B cell (primary cell): Measurements from ENCODE around the gene EPB41L2. TPM values are rescaled to one million over a fixed set of nuclear protein-coding genes. Genes with fewer than 3 reads are reported as not detected.
A peak's percentile ranks its signal among the peaks of the same experiment; 100 is the strongest.

Experiments
- ATAC-seq: fragments of 200-7000 bp; cut with Tn5 transposase; one replicate; pipeline ENCODE4 v1.10.0; 2021; ENCODE audit warnings: low read depth, mild to moderate bottlenecking, moderate number of reproducible peaks, moderate library complexity
- CTCF ChIA-PET: fragments of 350-600 bp; sonication (Branson Sonifier 250); formaldehyde crosslinking; loops from one replicate; lab custom pipeline; 2021; ENCODE audit warnings: antibody characterized with exemption, inconsistent platforms; lab: Charles Lee
- POLR2A ChIA-PET: fragments of 350-600 bp; sonication (Branson Sonifier 250); formaldehyde crosslinking; loops from one replicate; lab custom pipeline; 2021; ENCODE audit warnings: antibody characterized with exemption; lab: Charles Lee
- DNase-seq: peaks from one replicate; pipeline ENCODE4 v3.0.0; 2013
- H2AFZ ChIP-seq: 2 replicates; pipeline ENCODE4 v1.6.1; 2012; ENCODE audit warnings: mild to moderate bottlenecking, low read depth, low read length; ENCODE audit not compliant: insufficient read depth, poor library complexity, severe bottlenecking
- H3K27ac ChIP-seq, 2 donors: 1 replicate in 1 of 2; 2 replicates in 1 of 2; pipeline ENCODE4 v1.5.1; 2012 to 2013; ENCODE audit warnings: low read length in 2 of 2, mild to moderate bottlenecking in 2 of 2, moderate library complexity in 1 of 2
- H3K27me3 ChIP-seq, 4 experiments: fragments of 200-600 bp in 1 of 4; sonication (generic) in 1 of 4; replicated peaks in 1 of 4; 1 replicate in 2 of 4; 2 replicates in 2 of 4; pipeline versions ENCODE4 v1.6.1 to v1.7.0; 2013 to 2016; ENCODE audit warnings: low read length in 3 of 4, mild to moderate bottlenecking in 2 of 4, mixed read lengths in 1 of 4, moderate library complexity in 1 of 4; ENCODE audit not compliant: insufficient read depth in 4 of 4, control insufficient read depth in 3 of 4; ENCODE audit errors: control extremely low read depth in 1 of 4
- H3K36me3 ChIP-seq, 2 experiments: replicated peaks in 1 of 2; 1 replicate in 1 of 2; 2 replicates in 1 of 2; pipeline versions ENCODE4 v1.6.1 to v1.7.1; 2013; ENCODE audit warnings: low read length in 1 of 2; ENCODE audit not compliant: insufficient read depth in 2 of 2, control insufficient read depth in 1 of 2; ENCODE audit errors: control extremely low read depth in 1 of 2, extremely low read depth in 1 of 2
- H3K4me1 ChIP-seq, 2 donors: fragments of 200-600 bp in 1 of 2; sonication (generic) in 1 of 2; 1 replicate in 1 of 2; 2 replicates in 1 of 2; pipeline versions ENCODE4 v1.5.1 to v1.6.1; 2013 to 2017; ENCODE audit warnings: low read length in 2 of 2; ENCODE audit not compliant: control insufficient read depth in 2 of 2, insufficient read depth in 2 of 2
- H3K4me2 ChIP-seq: replicated peaks from 2 replicates; pipeline ENCODE3; 2012; ENCODE audit warnings: mild to moderate bottlenecking, low read depth, low read length; ENCODE audit not compliant: poor library complexity, severe bottlenecking
- H3K4me3 ChIP-seq, 5 experiments: fragments of 200-600 bp in 1 of 5; sonication (generic) in 1 of 5; 1 replicate in 3 of 5; 2 replicates in 2 of 5; pipeline versions ENCODE4 v1.5.1 to v1.7.0; 2011 to 2016; ENCODE audit warnings: low read length in 4 of 5, mild to moderate bottlenecking in 4 of 5, low read depth in 2 of 5, control low read depth in 1 of 5, moderate library complexity in 1 of 5; ENCODE audit not compliant: insufficient read depth in 1 of 5; ENCODE audit errors: control extremely low read depth in 1 of 5, extremely low read depth in 1 of 5
- H3K79me2 ChIP-seq: fragments of 200-600 bp; sonication (generic); one replicate; pipeline ENCODE4 v1.6.0; 2016; ENCODE audit warnings: low read length; ENCODE audit not compliant: control insufficient read depth, insufficient read depth
- H3K9ac ChIP-seq: fragments of 200-600 bp; sonication (generic); 2 replicates; pipeline ENCODE4 v1.6.1; 2017; ENCODE audit warnings: mild to moderate bottlenecking, low read length, moderate library complexity
- H3K9me3 ChIP-seq, 3 donors: one replicate each; pipeline versions ENCODE4 v1.6.1 to v1.7.1; 2013; ENCODE audit warnings: low read length in 2 of 3; ENCODE audit not compliant: control insufficient read depth in 2 of 3, insufficient read depth in 1 of 3; ENCODE audit errors: control extremely low read depth in 1 of 3
- H4K20me1 ChIP-seq: 2 replicates; pipeline ENCODE4 v1.6.0; 2012; ENCODE audit warnings: mild to moderate bottlenecking, low read length; ENCODE audit not compliant: insufficient read depth, control insufficient read depth, poor library complexity, severe bottlenecking
- H3K27ac Mint-ChIP-seq: one replicate; pipeline ENCODE4 v1.8.0; 2021; ENCODE audit warnings: mixed read lengths
- H3K27me3 Mint-ChIP-seq: one replicate; pipeline ENCODE4 v1.8.0; 2021; ENCODE audit warnings: mixed read lengths
- H3K4me1 Mint-ChIP-seq: one replicate; pipeline ENCODE4 v1.8.0; 2021; ENCODE audit warnings: mixed read lengths
- H3K4me3 Mint-ChIP-seq: one replicate; pipeline ENCODE4 v1.8.0; 2021; ENCODE audit warnings: mixed read lengths
- H3K9me3 Mint-ChIP-seq: one replicate; pipeline ENCODE4 v1.8.0; 2022; ENCODE audit warnings: mixed read lengths; ENCODE audit not compliant: insufficient read depth
- EZH2 ChIP-seq: IDR thresholded peaks from 2 replicates; pipeline ENCODE4 v1.6.1; 2012; ENCODE audit warnings: borderline replicate concordance, low read depth, mild to moderate bottlenecking, moderate library complexity, low read length; ENCODE audit not compliant: insufficient read depth, poor library complexity, severe bottlenecking
- WGBS: methylation state at CpG from one replicate; pipeline ENCODE4 v1.1.5; 2013; ENCODE audit warnings: missing lambda C conversion rate; ENCODE audit not compliant: insufficient coverage; 5-methylcytosine and 5-hydroxymethylcytosine counted together
- intact Hi-C: fragments of 100-400 bp; cut with micrococcal nuclease; formaldehyde crosslinking; loops from one replicate; pipeline ENCODE4 v1.10.0; 2022
- polyA plus RNA-seq: library from polyadenylated mRNA; depleted of rRNA; stranded (reverse); fragments of >200 nt; gene quantifications from 2 replicates; pipeline ENCODE4 v1.2.3, GENCODE V29; 2012
- total RNA-seq, 2 donors: library from RNA; stranded (reverse); fragments of 120-200 nt in 1 of 2; gene quantifications; 1 replicate in 1 of 2; 2 replicates in 1 of 2; pipeline versions ENCODE4 v1.2.3 to v1.2.4, GENCODE V29; 2013 to 2022
- TF ChIP-seq, protein P1 (sequence below): fragments of 200-600 bp; IDR thresholded peaks from one replicate; pipeline ENCODE4 v1.8.0; 2022; ENCODE audit warnings: antibody characterized with exemption, mild to moderate bottlenecking

The EPB41L2 gene
- total and polyA plus RNA-seq, 2 donors (not counting 1 experiment from before 2014, with no cell fraction given): 17.8 to 61.0 TPM

DNA sequence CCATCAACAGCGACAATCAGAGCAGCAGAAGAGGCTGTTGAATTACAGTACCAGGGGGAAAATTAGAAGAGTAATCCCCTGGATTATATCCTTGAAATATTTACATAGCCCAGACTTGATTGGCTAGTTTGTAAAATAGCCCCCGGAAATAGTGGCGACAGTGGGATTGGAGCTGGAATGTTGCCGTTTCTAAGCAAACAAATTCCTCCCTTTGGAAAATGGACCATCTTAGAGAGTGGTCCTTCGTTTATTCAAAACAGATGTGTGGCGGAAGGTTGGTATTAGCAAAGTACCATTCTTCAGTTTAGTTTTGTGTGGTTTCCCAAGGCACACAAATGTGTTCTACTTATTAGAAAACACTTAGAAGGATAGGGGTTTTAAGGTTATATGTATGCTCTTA is 4.5 kb upstream of the EPB41L2 start:
- WGBS: 75% methylated on average over 1 of the region's 6 CpGs
- Mint-ChIP-seq H3K27ac (no peak overlapping the region), H3K4me1 (peaks cover 7% of the 10 kb centered on the region), H3K4me3 (no peak overlapping the region), H3K27me3 (no peaks in the 10 kb centered on the region), H3K9me3 (peaks cover 2% of the 10 kb centered on the region)
- CTCF ChIA-PET: no interaction called here
- Histone ChIP-seq H3K4me3 (no peak overlapping the region), H3K9ac (no peak overlapping the region), H3K27me3 (no peaks in the 10 kb centered on the region), H3K27ac (no peak overlapping the region), H2AFZ (no peak overlapping the region), H4K20me1 (no peaks in the 10 kb centered on the region), H3K4me2 (no peak overlapping the region), H3K79me2 (no peaks in the 10 kb centered on the region), H3K4me1 (peaks cover 6 to 7% of the 10 kb centered on the region in 2 donors), H3K9me3 (peaks cover 0 to 3% (median 0%) of the 10 kb centered on the region in 3 donors), H3K36me3 (no peaks in the 10 kb centered on the region)
- DNase-seq: no peak
- no peak for ATAC-seq
- intact Hi-C loops: loop anchor here (10.0 kb wide), 1 partner anchor 1447 kb away; the partner anchor contains the start of gene STX7
- TF ChIP-seq, protein P1, sequence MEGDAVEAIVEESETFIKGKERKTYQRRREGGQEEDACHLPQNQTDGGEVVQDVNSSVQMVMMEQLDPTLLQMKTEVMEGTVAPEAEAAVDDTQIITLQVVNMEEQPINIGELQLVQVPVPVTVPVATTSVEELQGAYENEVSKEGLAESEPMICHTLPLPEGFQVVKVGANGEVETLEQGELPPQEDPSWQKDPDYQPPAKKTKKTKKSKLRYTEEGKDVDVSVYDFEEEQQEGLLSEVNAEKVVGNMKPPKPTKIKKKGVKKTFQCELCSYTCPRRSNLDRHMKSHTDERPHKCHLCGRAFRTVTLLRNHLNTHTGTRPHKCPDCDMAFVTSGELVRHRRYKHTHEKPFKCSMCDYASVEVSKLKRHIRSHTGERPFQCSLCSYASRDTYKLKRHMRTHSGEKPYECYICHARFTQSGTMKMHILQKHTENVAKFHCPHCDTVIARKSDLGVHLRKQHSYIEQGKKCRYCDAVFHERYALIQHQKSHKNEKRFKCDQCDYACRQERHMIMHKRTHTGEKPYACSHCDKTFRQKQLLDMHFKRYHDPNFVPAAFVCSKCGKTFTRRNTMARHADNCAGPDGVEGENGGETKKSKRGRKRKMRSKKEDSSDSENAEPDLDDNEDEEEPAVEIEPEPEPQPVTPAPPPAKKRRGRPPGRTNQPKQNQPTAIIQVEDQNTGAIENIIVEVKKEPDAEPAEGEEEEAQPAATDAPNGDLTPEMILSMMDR: no peak
- TF ChIP-seq EZH2: no peak
- POLR2A ChIA-PET: no interaction called here

DNA sequence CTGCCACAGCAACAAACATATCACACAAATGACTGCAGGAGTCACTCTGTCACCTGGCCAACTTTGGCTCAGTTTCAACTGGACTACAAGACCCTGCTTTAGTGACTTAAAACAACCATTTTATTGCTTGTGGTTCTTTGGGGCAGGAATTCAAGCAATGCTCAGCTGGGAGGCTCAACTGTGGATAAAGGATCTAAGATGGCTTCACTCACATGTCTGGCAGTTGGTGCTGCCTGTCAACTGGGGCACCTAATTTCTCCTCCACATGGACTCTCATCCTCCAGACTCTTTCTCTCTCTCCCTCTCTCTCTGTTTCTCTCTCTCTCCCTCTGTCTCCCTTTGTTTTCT is 2.8 kb upstream of the EPB41L2 start:
- Histone ChIP-seq H3K27me3 (no peaks in the 10 kb centered on the region), H3K9me3 (peaks cover 0 to 3% (median 0%) of the 10 kb centered on the region in 3 donors), H3K9ac (no peak overlapping the region), H3K27ac (no peak overlapping the region), H3K36me3 (no peaks in the 10 kb centered on the region), H3K4me3 (no peak overlapping the region), H3K4me2 (no peak overlapping the region), H4K20me1 (no peaks in the 10 kb centered on the region), H2AFZ (peak overlapping the region; percentile 20), H3K4me1 (peaks cover 16 to 22% of the 10 kb centered on the region in 2 donors), H3K79me2 (peaks cover 10% of the 10 kb centered on the region)
- TF ChIP-seq, protein P1: no peak
- no peak for TF ChIP-seq EZH2
- intact Hi-C loops: loop anchor here (10.0 kb wide), 1 partner anchor 1449 kb away; the partner anchor contains the start of gene STX7
- Mint-ChIP-seq H3K4me1 (peaks cover 19% of the 10 kb centered on the region), H3K4me3 (no peak overlapping the region), H3K27me3 (no peaks in the 10 kb centered on the region), H3K9me3 (peaks cover 2% of the 10 kb centered on the region), H3K27ac (no peak overlapping the region)
- DNase-seq (no peak), ATAC-seq (no peak)
- ChIA-PET CTCF (no interaction called here), POLR2A (no interaction called here)
